ENCODE data around the gene COPB1. TPM values are rescaled to one million over a fixed set of nuclear protein-coding genes. Genes with fewer than 3 reads are reported as not detected.
A peak's percentile ranks its signal among the peaks of the same experiment; 100 is the strongest.

The COPB1 gene
- total and polyA plus RNA-seq, 9 of the 15 experiments (the other 6 are each of a cell fraction or from before 2014, with no cell fraction given) = 64.7 to 188 (median 91.6) TPM

DNA sequence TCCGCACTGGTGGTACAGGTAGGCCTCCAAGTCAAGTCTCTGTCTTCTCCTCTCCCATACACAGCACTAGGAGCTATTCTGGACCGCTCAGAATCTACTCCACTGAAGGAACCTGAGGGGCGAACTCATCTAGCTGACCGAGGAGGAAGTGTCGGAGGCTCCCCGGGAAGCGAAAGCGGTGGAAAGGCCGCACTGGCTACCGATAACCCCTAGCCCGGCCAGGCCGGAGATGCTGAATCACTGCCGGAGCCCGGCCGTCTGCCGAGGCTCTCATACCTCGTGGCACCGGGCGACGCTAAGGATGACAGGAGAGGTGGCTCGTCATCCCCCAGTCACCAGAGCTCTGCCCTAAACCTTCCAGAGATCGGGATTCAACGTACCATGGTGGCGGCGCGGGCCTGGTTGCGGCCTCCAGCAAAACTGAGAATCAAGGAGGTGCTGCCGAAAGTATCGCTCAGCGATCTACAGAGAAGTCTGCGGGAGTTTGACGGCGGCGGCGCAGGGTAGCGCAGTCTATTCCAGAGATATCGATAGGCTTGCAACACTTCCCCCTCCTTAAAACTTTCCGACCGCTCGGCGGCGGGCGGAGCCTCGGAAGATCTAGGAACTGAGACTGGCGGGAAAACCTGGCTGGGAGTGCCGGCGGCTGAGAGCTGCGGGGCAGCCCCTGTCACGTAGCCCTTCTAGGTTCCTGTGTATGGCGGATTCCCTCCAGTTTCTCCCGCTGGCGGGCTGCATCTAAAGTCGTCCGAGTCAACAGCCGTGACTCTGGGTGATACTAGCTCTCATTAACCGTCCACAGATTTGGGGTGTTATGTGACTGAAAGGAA lies 20.5 kb upstream of the COPB1 start, which contains the start of gene PSMA1 (continued):
- TF ChIP-seq, protein P1, sequence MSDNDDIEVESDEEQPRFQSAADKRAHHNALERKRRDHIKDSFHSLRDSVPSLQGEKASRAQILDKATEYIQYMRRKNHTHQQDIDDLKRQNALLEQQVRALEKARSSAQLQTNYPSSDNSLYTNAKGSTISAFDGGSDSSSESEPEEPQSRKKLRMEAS (CRISPR knock-in tag; IDR thresholded peaks at IDR 0.05) = peak; percentile 86
- TF ChIP-seq RBM22 (IDR thresholded peaks at IDR 0.05; ENCODE audit: low read depth, low read length, poor library complexity, severe bottlenecking) = no peak
- 0 out of 2 replicates have a peak, but pooled peaks have one; percentile 60 for TF ChIP-seq NR3C1 (CRISPR knock-in tag; IDR thresholded peaks at IDR 0.05)
- no peak for TF ChIP-seq CBX2 (IDR thresholded peaks at IDR 0.05; ENCODE audit: insufficient read depth, low read length, poor library complexity, severe bottlenecking)
- TF ChIP-seq, protein P2, sequence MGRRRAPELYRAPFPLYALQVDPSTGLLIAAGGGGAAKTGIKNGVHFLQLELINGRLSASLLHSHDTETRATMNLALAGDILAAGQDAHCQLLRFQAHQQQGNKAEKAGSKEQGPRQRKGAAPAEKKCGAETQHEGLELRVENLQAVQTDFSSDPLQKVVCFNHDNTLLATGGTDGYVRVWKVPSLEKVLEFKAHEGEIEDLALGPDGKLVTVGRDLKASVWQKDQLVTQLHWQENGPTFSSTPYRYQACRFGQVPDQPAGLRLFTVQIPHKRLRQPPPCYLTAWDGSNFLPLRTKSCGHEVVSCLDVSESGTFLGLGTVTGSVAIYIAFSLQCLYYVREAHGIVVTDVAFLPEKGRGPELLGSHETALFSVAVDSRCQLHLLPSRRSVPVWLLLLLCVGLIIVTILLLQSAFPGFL (CRISPR knock-in tag; IDR thresholded peaks at IDR 0.05) = no peak; the same call in 1 of the 2 replicates
- no peak for TF ChIP-seq ZNF212 (CRISPR knock-in tag; IDR thresholded peaks at IDR 0.05)
- TF ChIP-seq, protein P3, sequence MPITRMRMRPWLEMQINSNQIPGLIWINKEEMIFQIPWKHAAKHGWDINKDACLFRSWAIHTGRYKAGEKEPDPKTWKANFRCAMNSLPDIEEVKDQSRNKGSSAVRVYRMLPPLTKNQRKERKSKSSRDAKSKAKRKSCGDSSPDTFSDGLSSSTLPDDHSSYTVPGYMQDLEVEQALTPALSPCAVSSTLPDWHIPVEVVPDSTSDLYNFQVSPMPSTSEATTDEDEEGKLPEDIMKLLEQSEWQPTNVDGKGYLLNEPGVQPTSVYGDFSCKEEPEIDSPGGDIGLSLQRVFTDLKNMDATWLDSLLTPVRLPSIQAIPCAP (CRISPR knock-in tag; IDR thresholded peaks at IDR 0.05; ENCODE audit: borderline replicate concordance) = no peak; the same call in 1 of the 2 replicates
- no peak for TF ChIP-seq ERF (CRISPR knock-in tag; IDR thresholded peaks at IDR 0.05)
- TF ChIP-seq, protein P4, sequence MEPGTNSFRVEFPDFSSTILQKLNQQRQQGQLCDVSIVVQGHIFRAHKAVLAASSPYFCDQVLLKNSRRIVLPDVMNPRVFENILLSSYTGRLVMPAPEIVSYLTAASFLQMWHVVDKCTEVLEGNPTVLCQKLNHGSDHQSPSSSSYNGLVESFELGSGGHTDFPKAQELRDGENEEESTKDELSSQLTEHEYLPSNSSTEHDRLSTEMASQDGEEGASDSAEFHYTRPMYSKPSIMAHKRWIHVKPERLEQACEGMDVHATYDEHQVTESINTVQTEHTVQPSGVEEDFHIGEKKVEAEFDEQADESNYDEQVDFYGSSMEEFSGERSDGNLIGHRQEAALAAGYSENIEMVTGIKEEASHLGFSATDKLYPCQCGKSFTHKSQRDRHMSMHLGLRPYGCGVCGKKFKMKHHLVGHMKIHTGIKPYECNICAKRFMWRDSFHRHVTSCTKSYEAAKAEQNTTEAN (CRISPR knock-in tag; IDR thresholded peaks at IDR 0.05) = no peak; the same call in 1 of the 2 replicates
- TF ChIP-seq, protein P5, sequence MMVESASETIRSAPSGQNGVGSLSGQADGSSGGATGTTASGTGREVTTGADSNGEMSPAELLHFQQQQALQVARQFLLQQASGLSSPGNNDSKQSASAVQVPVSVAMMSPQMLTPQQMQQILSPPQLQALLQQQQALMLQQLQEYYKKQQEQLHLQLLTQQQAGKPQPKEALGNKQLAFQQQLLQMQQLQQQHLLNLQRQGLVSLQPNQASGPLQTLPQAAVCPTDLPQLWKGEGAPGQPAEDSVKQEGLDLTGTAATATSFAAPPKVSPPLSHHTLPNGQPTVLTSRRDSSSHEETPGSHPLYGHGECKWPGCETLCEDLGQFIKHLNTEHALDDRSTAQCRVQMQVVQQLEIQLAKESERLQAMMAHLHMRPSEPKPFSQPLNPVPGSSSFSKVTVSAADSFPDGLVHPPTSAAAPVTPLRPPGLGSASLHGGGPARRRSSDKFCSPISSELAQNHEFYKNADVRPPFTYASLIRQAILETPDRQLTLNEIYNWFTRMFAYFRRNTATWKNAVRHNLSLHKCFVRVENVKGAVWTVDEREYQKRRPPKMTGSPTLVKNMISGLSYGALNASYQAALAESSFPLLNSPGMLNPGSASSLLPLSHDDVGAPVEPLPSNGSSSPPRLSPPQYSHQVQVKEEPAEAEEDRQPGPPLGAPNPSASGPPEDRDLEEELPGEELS (CRISPR knock-in tag; IDR thresholded peaks at IDR 0.05; ENCODE audit: borderline replicate concordance) = no peak
- no peak for TF ChIP-seq BCL6 (CRISPR knock-in tag; IDR thresholded peaks at IDR 0.05)
- TF ChIP-seq, protein P6, sequence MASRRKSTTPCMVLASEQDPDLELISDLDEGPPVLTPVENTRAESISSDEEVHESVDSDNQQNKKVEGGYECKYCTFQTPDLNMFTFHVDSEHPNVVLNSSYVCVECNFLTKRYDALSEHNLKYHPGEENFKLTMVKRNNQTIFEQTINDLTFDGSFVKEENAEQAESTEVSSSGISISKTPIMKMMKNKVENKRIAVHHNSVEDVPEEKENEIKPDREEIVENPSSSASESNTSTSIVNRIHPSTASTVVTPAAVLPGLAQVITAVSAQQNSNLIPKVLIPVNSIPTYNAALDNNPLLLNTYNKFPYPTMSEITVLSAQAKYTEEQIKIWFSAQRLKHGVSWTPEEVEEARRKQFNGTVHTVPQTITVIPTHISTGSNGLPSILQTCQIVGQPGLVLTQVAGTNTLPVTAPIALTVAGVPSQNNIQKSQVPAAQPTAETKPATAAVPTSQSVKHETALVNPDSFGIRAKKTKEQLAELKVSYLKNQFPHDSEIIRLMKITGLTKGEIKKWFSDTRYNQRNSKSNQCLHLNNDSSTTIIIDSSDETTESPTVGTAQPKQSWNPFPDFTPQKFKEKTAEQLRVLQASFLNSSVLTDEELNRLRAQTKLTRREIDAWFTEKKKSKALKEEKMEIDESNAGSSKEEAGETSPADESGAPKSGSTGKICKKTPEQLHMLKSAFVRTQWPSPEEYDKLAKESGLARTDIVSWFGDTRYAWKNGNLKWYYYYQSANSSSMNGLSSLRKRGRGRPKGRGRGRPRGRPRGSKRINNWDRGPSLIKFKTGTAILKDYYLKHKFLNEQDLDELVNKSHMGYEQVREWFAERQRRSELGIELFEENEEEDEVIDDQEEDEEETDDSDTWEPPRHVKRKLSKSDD (conservative IDR thresholded peaks at IDR 0.05; ENCODE audit: low read length) = no peak
- no peak for TF ChIP-seq RFX7 (CRISPR knock-in tag; IDR thresholded peaks at IDR 0.05)
- TF ChIP-seq GABPB1 (CRISPR knock-in tag; IDR thresholded peaks at IDR 0.05) = peak; percentile 85
- TF ChIP-seq NR4A1 (CRISPR knock-in tag; IDR thresholded peaks at IDR 0.05) = no peak
- no peak for TF ChIP-seq NR4A1 (tag; IDR thresholded peaks at IDR 0.05)
- TF ChIP-seq, protein P7, sequence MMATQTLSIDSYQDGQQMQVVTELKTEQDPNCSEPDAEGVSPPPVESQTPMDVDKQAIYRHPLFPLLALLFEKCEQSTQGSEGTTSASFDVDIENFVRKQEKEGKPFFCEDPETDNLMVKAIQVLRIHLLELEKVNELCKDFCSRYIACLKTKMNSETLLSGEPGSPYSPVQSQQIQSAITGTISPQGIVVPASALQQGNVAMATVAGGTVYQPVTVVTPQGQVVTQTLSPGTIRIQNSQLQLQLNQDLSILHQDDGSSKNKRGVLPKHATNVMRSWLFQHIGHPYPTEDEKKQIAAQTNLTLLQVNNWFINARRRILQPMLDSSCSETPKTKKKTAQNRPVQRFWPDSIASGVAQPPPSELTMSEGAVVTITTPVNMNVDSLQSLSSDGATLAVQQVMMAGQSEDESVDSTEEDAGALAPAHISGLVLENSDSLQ (IDR thresholded peaks at IDR 0.05) = peak; percentile 56

All from K562 (cell line).